ENCODE data around the gene CPB2. TPM values are rescaled to one million over a fixed set of nuclear protein-coding genes. Genes with fewer than 3 reads are reported as not detected.

The CPB2 gene
- total RNA-seq, 1 experiment from 2014 or later: 0.15 TPM

DNA sequence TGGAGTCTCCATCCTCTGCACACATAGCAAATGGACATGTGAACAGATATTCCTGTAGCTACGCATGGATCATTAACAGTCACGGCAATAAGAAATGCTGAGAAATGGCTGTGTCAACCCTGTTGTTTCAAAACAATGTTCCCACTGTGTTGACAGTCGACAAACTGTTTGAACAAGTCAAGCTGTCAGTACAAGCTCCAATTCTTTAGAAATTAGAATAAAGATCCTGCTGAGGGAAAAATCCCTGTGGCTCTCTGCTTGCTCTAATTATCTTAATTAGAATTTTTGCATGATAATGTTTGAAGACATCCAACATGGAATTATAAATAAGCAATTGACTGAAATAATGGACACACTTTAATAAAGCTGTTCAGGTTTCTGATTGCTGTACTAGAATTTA, 37.9 kb upstream of the CPB2 start:
- POLR2A ChIA-PET: no interaction called here
- Histone ChIP-seq H2AFZ (ENCODE audit: low read depth, low read length, poor library complexity, severe bottlenecking) (no peak overlapping the region), H3K4me3 (replicated peaks in 1 of 2; ENCODE audit: low read depth in 1 of 2, low read length in 2 of 2) (no peak overlapping the region), H3K27me3 (ENCODE audit: insufficient read depth, low read length) (peaks cover 2% of the 10 kb centered on the region; the same call in 1 of the 2 replicates), H3K27ac (ENCODE audit: low read depth, low read length) (no peak overlapping the region), H4K20me1 (ENCODE audit: insufficient read depth) (no peaks in the 10 kb centered on the region), H3K9me3 (ENCODE audit: control insufficient read depth in 1 of 2, insufficient read depth in 1 of 2, low read depth in 1 of 2, low read length in 2 of 2) (no peaks in the 10 kb centered on the region), H3K79me2 (ENCODE audit: insufficient read depth, low read length) (no peaks in the 10 kb centered on the region), H3K4me2 (ENCODE audit: low read length) (no peak overlapping the region), H3K9me2 (ENCODE audit: insufficient read depth) (no peaks in the 10 kb centered on the region), H3K4me1 (ENCODE audit: control insufficient read depth in 1 of 2, insufficient read depth in 2 of 2, low read length in 2 of 2) (no peaks in the 10 kb centered on the region), H3K9ac (ENCODE audit: low read length) (no peak overlapping the region), H3K36me3 (ENCODE audit: control insufficient read depth in 1 of 2, insufficient read depth in 2 of 2, low read length in 2 of 2) (no peaks in the 10 kb centered on the region)
- RAD21 ChIA-PET (ENCODE audit: low non-redundant PET in 1 of 2, low total read pairs in 2 of 2, uncharacterized antibody in 2 of 2, unreplicated experiment in 2 of 2): no interaction called here
- TF ChIP-seq ELF1 (IDR thresholded peaks at IDR 0.05; ENCODE audit: borderline replicate concordance, low read depth) (no peak), SP1 (IDR thresholded peaks at IDR 0.05; ENCODE audit: low read depth) (no peak), YY1 (IDR thresholded peaks at IDR 0.05; ENCODE audit: extremely low read depth, insufficient replicate concordance, low read depth, low read length) (no peak), ZNF274 (IDR thresholded peaks at IDR 0.05; ENCODE audit: low read depth, low read length) (no peak), EZH2 (IDR thresholded peaks at IDR 0.05) (no peak), JUND (IDR thresholded peaks at IDR 0.05) (no peak), CBX3 (IDR thresholded peaks at IDR 0.05; ENCODE audit: low read depth) (no peak), POLR2AphosphoS5 (IDR thresholded peaks at IDR 0.05; ENCODE audit: low read depth, low read length) (no peak)
- TF ChIP-seq, protein P1, sequence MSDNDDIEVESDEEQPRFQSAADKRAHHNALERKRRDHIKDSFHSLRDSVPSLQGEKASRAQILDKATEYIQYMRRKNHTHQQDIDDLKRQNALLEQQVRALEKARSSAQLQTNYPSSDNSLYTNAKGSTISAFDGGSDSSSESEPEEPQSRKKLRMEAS (IDR thresholded peaks at IDR 0.05): no peak
- TF ChIP-seq, protein P2, sequence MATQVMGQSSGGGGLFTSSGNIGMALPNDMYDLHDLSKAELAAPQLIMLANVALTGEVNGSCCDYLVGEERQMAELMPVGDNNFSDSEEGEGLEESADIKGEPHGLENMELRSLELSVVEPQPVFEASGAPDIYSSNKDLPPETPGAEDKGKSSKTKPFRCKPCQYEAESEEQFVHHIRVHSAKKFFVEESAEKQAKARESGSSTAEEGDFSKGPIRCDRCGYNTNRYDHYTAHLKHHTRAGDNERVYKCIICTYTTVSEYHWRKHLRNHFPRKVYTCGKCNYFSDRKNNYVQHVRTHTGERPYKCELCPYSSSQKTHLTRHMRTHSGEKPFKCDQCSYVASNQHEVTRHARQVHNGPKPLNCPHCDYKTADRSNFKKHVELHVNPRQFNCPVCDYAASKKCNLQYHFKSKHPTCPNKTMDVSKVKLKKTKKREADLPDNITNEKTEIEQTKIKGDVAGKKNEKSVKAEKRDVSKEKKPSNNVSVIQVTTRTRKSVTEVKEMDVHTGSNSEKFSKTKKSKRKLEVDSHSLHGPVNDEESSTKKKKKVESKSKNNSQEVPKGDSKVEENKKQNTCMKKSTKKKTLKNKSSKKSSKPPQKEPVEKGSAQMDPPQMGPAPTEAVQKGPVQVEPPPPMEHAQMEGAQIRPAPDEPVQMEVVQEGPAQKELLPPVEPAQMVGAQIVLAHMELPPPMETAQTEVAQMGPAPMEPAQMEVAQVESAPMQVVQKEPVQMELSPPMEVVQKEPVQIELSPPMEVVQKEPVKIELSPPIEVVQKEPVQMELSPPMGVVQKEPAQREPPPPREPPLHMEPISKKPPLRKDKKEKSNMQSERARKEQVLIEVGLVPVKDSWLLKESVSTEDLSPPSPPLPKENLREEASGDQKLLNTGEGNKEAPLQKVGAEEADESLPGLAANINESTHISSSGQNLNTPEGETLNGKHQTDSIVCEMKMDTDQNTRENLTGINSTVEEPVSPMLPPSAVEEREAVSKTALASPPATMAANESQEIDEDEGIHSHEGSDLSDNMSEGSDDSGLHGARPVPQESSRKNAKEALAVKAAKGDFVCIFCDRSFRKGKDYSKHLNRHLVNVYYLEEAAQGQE (IDR thresholded peaks at IDR 0.05; ENCODE audit: low read depth): no peak
- TF ChIP-seq, protein P3, sequence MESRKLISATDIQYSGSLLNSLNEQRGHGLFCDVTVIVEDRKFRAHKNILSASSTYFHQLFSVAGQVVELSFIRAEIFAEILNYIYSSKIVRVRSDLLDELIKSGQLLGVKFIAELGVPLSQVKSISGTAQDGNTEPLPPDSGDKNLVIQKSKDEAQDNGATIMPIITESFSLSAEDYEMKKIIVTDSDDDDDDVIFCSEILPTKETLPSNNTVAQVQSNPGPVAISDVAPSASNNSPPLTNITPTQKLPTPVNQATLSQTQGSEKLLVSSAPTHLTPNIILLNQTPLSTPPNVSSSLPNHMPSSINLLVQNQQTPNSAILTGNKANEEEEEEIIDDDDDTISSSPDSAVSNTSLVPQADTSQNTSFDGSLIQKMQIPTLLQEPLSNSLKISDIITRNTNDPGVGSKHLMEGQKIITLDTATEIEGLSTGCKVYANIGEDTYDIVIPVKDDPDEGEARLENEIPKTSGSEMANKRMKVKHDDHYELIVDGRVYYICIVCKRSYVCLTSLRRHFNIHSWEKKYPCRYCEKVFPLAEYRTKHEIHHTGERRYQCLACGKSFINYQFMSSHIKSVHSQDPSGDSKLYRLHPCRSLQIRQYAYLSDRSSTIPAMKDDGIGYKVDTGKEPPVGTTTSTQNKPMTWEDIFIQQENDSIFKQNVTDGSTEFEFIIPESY (IDR thresholded peaks at IDR 0.05; ENCODE audit: extremely low read depth, insufficient replicate concordance, low read length): no peak
- TF ChIP-seq, protein P4, sequence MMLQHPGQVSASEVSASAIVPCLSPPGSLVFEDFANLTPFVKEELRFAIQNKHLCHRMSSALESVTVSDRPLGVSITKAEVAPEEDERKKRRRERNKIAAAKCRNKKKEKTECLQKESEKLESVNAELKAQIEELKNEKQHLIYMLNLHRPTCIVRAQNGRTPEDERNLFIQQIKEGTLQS (IDR thresholded peaks at IDR 0.05): no peak
- TF ChIP-seq, protein P5, sequence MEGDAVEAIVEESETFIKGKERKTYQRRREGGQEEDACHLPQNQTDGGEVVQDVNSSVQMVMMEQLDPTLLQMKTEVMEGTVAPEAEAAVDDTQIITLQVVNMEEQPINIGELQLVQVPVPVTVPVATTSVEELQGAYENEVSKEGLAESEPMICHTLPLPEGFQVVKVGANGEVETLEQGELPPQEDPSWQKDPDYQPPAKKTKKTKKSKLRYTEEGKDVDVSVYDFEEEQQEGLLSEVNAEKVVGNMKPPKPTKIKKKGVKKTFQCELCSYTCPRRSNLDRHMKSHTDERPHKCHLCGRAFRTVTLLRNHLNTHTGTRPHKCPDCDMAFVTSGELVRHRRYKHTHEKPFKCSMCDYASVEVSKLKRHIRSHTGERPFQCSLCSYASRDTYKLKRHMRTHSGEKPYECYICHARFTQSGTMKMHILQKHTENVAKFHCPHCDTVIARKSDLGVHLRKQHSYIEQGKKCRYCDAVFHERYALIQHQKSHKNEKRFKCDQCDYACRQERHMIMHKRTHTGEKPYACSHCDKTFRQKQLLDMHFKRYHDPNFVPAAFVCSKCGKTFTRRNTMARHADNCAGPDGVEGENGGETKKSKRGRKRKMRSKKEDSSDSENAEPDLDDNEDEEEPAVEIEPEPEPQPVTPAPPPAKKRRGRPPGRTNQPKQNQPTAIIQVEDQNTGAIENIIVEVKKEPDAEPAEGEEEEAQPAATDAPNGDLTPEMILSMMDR (IDR thresholded peaks at IDR 0.05 in 2 of 3, conservative IDR thresholded peaks at IDR 0.05 in 1 of 3; ENCODE audit: borderline replicate concordance in 1 of 3, insufficient read depth in 1 of 3, low read depth in 2 of 3, low read length in 2 of 3): no peak
- DNase-seq (ENCODE audit: low read depth, low spot score): no peak
- ATAC-seq: no peak
- BruUV-seq (replicated peaks): no TSS peak
- intact Hi-C loops (cut with micrococcal nuclease): no loop called here
- CTCF ChIA-PET: interaction anchor here (1.6 to 2.2 kb wide), 2 partner anchors 17 kb away, joined by 8 to 9 read pairs; no protein-coding TSS in a partner anchor

All from HCT116 (cell line).